Endothelial cell of umbilical vein (primary cell): ENCODE data around the gene TMEM62.
A peak's percentile ranks its signal among the peaks of the same experiment; 100 is the strongest.

Experiments used
- CTCF ChIP-seq, 2 donors: IDR thresholded peaks; 1 replicate in 1 of 2; 2 replicates in 1 of 2; pipeline ENCODE4 v1.5.1; 2011; ENCODE audit warnings: low read length in 2 of 2, mild to moderate bottlenecking in 2 of 2, moderate library complexity in 2 of 2, control low read depth in 1 of 2, inconsistent platforms in 1 of 2, low read depth in 1 of 2; ENCODE audit not compliant: insufficient read depth in 1 of 2; ENCODE audit errors: extremely low read depth in 1 of 2
- EZH2 ChIP-seq: IDR thresholded peaks from 2 replicates; pipeline ENCODE4 v1.6.1; 2012; ENCODE audit warnings: borderline replicate concordance, low read depth, mild to moderate bottlenecking, moderate library complexity, low read length, inconsistent platforms; ENCODE audit not compliant: severe bottlenecking
- FOS ChIP-seq: IDR thresholded peaks from 2 replicates; pipeline ENCODE4 v1.6.1; 2011; ENCODE audit warnings: mild to moderate bottlenecking, low read length, moderate library complexity, borderline replicate concordance; ENCODE audit not compliant: insufficient read depth
- GATA2 ChIP-seq: IDR thresholded peaks from 2 replicates; pipeline ENCODE4 v1.7.0; 2011; ENCODE audit warnings: low read depth, mild to moderate bottlenecking, moderate library complexity, mixed read lengths, low read length; ENCODE audit not compliant: insufficient read length, insufficient read depth
- JUN ChIP-seq: IDR thresholded peaks from 2 replicates; pipeline ENCODE4 v1.6.1; 2011; ENCODE audit warnings: borderline replicate concordance, low read depth; ENCODE audit not compliant: insufficient read length, insufficient read depth
- MAX ChIP-seq: IDR thresholded peaks from 2 replicates; pipeline ENCODE4 v1.6.1; 2011; ENCODE audit not compliant: insufficient read depth, insufficient read length
- POLR2A ChIP-seq: IDR thresholded peaks from 2 replicates; pipeline ENCODE4 v1.6.1; 2012; ENCODE audit warnings: low read depth, mild to moderate bottlenecking, control low read depth, low read length
- POLR2AphosphoS5 ChIP-seq: IDR thresholded peaks from 2 replicates; pipeline ENCODE4 v1.6.1; 2012; ENCODE audit warnings: low read depth, mild to moderate bottlenecking, control low read depth, low read length, moderate library complexity; ENCODE audit not compliant: insufficient read depth

GRCh38 chr15:43204016-43204901 is 70.9 kb downstream of the TMEM62 start:
- TF ChIP-seq CTCF (IDR thresholded peaks at IDR 0.05; ENCODE audit: extremely low read depth in 1 of 2, insufficient read depth in 1 of 2, low read depth in 1 of 2, low read length in 2 of 2) (peak; percentile 81 to 82), POLR2A (no peak), MAX (no peak), POLR2AphosphoS5 (no peak), GATA2 (no peak), EZH2 (no peak), JUN (no peak), FOS (no peak)
